ENCODE results near the gene EDDM3A.

DNA sequence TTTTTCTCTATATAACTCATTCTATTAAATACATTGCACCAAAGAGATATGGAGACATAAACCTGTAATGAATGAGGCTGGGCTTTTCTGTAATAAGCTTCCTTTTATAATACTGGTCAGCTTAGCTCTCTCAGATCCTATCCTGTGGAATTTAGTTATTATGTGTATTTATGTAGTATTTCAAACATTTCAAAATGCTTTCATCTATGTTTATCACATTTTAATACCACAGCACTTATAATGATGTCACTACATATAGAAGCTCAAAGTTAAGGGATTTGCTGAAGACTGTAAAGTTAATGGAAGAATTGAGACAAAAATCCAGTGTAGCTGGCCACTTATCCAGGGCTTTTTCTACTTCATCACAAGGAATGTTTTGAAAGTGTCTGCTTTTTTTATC lies 45.8 kb upstream of the EDDM3A start:
- TF ChIP-seq CTCF (IDR thresholded peaks at IDR 0.05) (no peak), ZFX (IDR thresholded peaks at IDR 0.05; ENCODE audit: borderline replicate concordance) (no peak)

All from 22Rv1 (cell line).